Left hindlimb (tissue), 1 donor: Measurements from ENCODE around the gene NAMPT.

Experiments
- DNase-seq: peaks from one replicate; pipeline ENCODE4 v3.0.0-alpha.2; 2018

NAMPT gene

GRCh38 chr7:106270122-106270977, 14.4 kb downstream of the NAMPT start:
- no peak for DNase-seq

DNA sequence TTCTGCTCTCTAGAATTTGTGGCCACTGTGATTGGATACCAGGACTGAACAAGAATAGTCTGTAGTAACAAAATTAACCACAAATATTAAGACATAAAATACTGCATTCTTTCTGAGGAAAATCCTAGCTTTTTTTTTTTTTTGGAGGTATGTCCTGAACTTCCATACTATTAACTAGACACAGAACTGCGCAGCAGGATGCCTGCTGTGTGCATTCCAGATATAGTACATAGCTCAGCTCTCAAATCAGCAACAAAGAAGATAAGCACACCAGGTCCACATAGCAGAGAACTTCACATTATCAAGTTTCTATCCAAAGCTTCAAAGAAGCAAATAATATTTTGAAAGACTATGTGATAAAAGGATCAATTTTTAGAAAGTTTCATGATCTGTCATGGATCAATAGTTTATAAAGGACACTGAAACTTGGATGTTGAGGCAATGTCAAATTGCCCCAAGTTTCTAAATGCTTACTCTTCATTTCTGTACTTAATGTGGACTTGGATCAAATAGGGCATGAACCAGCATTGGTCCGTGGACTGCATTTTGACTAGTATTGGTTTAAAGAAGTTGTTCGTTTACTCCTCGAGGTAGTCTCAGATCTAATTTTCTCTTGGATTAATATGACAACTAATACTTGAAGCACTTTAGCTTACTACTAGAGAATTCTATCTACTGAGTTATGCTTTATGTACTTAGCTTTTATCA, 15.4 kb downstream of the NAMPT start:
- DNase-seq, result no peak

DNA sequence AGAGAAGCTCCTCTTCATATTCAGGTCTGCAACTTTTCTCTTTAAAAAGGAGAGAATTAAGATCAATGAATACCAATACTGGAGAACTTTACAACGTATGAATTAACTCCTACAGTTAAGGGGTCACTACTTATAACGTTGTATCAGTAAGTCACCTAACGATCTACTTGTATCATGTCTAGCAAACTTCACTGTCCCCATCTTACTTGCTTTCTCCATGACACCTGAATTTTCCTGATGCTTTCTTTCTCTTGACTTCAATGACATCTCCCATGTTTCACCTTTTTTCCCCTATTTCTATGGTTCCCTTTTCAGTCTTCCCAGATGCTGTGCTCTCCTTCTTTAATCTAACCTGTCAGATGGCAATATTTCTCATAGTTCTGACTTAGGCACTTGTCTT, 19.6 kb downstream of the NAMPT start:
- DNase-seq, result no peak

- DNase-seq, result no peak
These were observed 22.4 kb downstream of the NAMPT start for GRCh38 chr7:106262221-106262881.

GRCh38 chr7:106260136-106260561, 24.6 kb downstream of the NAMPT start:
- DNase-seq, result no peak

DNA sequence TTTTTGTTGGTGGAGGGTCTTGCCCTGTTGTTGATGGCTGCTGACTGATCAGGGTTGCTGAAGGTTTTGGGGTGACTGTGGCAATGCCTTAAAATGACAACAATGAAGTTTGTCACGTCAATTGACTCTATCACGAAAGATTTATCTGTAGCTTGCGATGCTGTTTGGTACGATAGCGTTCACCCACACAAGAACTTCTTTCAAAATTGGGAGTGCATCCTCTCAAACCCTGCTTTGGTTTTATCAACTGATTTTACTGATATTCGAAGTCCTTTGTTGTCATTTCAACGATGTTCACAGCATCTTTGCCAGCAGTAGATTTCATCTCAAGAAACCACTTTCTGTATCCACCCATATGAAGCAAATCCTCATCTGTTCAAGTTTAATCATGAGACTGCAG, 26.0 kb downstream of the NAMPT start:
- no peak for DNase-seq

- DNase-seq, result no peak
These were observed 27.0 kb downstream of the NAMPT start for GRCh38 chr7:106257752-106258151.

- DNase-seq, result no peak
These were observed 28.6 kb downstream of the NAMPT start for GRCh38 chr7:106256144-106256543.

- DNase-seq, result no peak
These were observed 29.5 kb downstream of the NAMPT start for GRCh38 chr7:106255246-106255645.

- no peak for DNase-seq
These were observed 30.2 kb downstream of the NAMPT start for GRCh38 chr7:106254525-106255116.

- DNase-seq, result no peak
These were observed 32.2 kb downstream of the NAMPT start for GRCh38 chr7:106252568-106252967.

- DNase-seq, result no peak
These were observed 35.3 kb downstream of the NAMPT start for GRCh38 chr7:106249488-106249887.

DNA sequence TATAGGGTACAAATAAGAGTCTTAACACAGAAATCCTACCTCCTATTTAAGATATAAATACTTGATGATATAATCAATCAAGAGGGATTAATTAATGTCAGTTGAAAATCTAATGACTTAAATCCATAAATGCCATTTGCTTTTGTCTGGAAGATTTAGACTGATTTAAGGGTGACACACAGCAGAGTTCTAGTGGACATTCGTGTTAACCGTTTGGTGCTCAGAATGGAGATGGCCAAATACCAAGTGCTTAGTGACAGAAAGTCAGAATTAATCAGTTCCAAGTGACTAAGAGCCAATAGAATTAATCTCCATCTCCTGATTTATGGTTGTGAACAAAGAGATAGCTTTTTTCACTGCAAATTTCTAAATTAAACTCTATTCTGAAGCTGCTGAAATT, 36.2 kb downstream of the NAMPT start:
- DNase-seq, result no peak

DNA sequence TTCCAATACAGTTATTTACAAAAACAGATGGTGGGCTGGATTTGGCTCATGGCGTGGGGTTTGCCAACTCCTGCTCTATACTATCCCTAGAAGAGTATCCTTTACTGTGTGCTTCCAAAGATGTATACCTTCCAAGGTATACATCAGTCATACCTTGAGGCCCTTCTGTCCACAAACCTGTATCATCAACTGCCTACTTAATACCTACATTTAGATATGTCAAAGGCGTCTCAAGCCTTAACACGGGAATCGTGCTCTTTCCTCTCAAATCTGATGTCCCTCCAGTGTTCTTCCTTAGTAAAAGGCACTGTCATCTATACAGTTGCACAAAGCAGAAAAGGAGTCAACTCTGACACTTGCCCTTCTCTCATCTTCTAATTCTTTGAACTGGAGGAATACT, 36.9 kb downstream of the NAMPT start:
- DNase-seq, result no peak

- no peak for DNase-seq
These were observed 37.7 kb downstream of the NAMPT start for GRCh38 chr7:106246902-106247711.

DNA sequence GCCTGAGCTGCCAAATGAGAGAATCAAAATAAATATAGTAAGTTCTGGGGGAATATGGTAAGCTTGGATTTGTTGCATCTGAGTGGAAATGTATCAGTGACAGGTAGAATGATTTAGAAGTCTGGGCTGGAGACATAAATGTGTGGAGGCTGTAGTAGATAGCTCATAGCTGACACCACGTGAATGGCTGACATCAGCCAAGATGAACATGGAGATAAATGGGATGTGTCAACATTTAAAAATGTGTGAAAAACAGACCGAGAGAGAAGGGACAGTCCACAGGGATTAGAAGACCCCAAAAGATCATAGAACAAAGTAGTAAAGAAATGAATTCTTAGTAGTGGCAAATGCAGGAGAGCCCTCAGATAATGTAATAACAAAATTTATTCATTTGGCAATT, 40.9 kb downstream of the NAMPT start:
- no peak for DNase-seq

- DNase-seq, result no peak
These were observed 45.4 kb downstream of the NAMPT start for GRCh38 chr7:106239406-106239805.

DNA sequence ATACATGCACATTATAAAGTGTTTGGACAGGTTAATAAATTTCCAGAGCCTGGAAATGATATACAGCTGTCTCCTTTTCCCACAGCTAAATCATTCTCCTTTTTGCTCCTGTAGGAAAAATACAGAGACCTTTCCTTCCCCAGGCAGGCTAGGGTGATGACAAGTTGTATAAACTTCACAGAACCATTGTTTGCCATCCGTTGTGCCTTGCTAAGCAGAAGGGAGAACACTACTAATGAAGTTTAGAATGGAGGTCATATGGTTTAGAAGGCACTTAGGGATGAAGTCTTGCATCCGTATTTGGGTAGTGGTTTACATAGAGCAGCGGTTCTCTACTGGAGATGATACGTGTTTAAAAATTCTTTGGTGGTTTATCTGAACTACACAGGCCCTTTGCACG, 46.0 kb downstream of the NAMPT start:
- no peak for DNase-seq

- no peak for DNase-seq
These were observed 48.7 kb downstream of the NAMPT start for GRCh38 chr7:106236065-106236464.

GRCh38 chr7:106234425-106234824, 50.4 kb downstream of the NAMPT start:
- no peak for DNase-seq

- no peak for DNase-seq
These were observed 52.8 kb downstream of the NAMPT start for GRCh38 chr7:106231856-106232490.

DNA sequence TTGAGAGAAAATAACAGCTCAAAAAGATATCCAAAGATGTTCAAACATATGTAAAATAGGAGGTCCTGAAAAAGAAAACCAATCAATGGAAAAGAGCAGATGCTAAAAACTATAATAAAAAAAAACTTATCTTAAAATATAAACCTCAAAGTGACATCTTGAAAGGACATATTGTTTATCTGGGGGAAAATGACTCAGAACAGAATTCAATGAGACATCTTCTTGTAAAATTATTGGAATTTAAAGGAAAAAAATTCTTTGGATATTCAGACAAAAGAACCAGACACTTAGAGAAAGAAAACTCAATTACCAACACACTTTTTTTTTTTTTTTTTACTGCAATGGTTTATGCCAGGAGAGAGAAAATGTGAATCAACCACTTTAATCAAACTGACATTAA, 58.9 kb downstream of the NAMPT start:
- no peak for DNase-seq
